Fibroblast of villous mesenchyme (primary cell): Measurements from ENCODE around the gene PI4KB. TPM values are rescaled to one million over a fixed set of nuclear protein-coding genes. Genes with fewer than 3 reads are reported as not detected.
A peak's percentile ranks its signal among the peaks of the same experiment; 100 is the strongest.

Source experiments
- DNase-seq: peaks from one replicate; pipeline ENCODE4 v3.0.0-alpha.2; 2010; ENCODE audit warnings: low read depth
- H3K4me3 ChIP-seq: 2 replicates; pipeline ENCODE4 v1.5.1; 2011; ENCODE audit warnings: low read depth, mild to moderate bottlenecking, low read length
- CTCF ChIP-seq: IDR thresholded peaks from 2 replicates; pipeline ENCODE4 v1.5.1; 2012; ENCODE audit warnings: low read depth, mild to moderate bottlenecking, low read length; ENCODE audit not compliant: insufficient read depth
- total RNA-seq: library from RNA; depleted of rRNA; stranded (reverse); fragments of >200 nt; gene quantifications from 2 replicates; pipeline ENCODE4 v1.2.3, GENCODE V29; 2012

PI4KB gene
- total RNA-seq, 1 donor = 85.5 TPM

GRCh38 chr1:151344291-151344690, 17.1 kb upstream of the PI4KB start:
- DNase-seq = no peak
- H3K4me3 ChIP-seq = no peak overlapping the region
- TF ChIP-seq CTCF = no peak

GRCh38 chr1:151343587-151343986, 16.4 kb upstream of the PI4KB start:
- TF ChIP-seq CTCF = no peak
- DNase-seq = no peak

GRCh38 chr1:151342569-151342968, 15.4 kb upstream of the PI4KB start:
- H3K4me3 ChIP-seq = no peak overlapping the region
- DNase-seq = no peak
- no peak for TF ChIP-seq CTCF

More at GRCh38 chr1:151343587-151343986, 16.4 kb upstream of the PI4KB start:
- H3K4me3 ChIP-seq = no peak overlapping the region

- H3K4me3 ChIP-seq = no peak overlapping the region
Measured at GRCh38 chr1:151342021-151342420, 14.8 kb upstream of the PI4KB start.

GRCh38 chr1:151340870-151341754, 13.9 kb upstream of the PI4KB start:
- H3K4me3 ChIP-seq = no peak overlapping the region
- TF ChIP-seq CTCF = peak; percentile 68
- peak; percentile 88 for DNase-seq

More at GRCh38 chr1:151342021-151342420, 14.8 kb upstream of the PI4KB start:
- no peak for TF ChIP-seq CTCF
- no peak for DNase-seq

- peak; percentile 63 for DNase-seq
- no peak for TF ChIP-seq CTCF
- H3K4me3 ChIP-seq = no peak overlapping the region
Measured at GRCh38 chr1:151336556-151336955, 9.3 kb upstream of the PI4KB start.
